MM.1S (cell line): ENCODE data around the gene CSRP1.

Source experiments
- CTCF ChIP-seq: fragments of 300-600 bp; sonication (generic); IDR thresholded peaks from 2 replicates; pipeline ENCODE4 v1.5.1; 2016; ENCODE audit warnings: antibody characterized with exemption, low read length, mixed read lengths
- EZH2 ChIP-seq: fragments of 300-600 bp; sonication (generic); optimal IDR thresholded peaks from 2 replicates; pipeline ENCODE3; 2017; ENCODE audit warnings: low read depth, mild to moderate bottlenecking, antibody characterized with exemption, low read length, mixed read lengths
- EZH2phosphoT487 ChIP-seq: fragments of 300-600 bp; sonication (generic); IDR thresholded peaks from 2 replicates; pipeline ENCODE4 v1.6.1; 2018; ENCODE audit warnings: antibody characterized with exemption, low read length

GRCh38 chr1:201469645-201470074 lies 37.3 kb downstream of the CSRP1 start:
- no peak for TF ChIP-seq CTCF
- TF ChIP-seq EZH2: no peak
- no peak for TF ChIP-seq EZH2phosphoT487
